ENCODE measurements around the gene SFT2D1.

SFT2D1 gene

GRCh38 chr6:166307082-166308032 is 35.0 kb downstream of the SFT2D1 start:
- DNase-seq (ENCODE audit: low read depth), result no peak
- H3K4me3 ChIP-seq (ENCODE audit: low read depth, low read length), result no peak overlapping the region
- no peak for TF ChIP-seq CTCF (IDR thresholded peaks at IDR 0.05; ENCODE audit: control insufficient read depth, extremely low read depth, insufficient read depth)

- TF ChIP-seq CTCF (IDR thresholded peaks at IDR 0.05; ENCODE audit: control insufficient read depth, extremely low read depth, insufficient read depth), result no peak
- no peak overlapping the region for H3K4me3 ChIP-seq (ENCODE audit: low read depth, low read length)
- no peak for DNase-seq (ENCODE audit: low read depth)
These were observed 35.8 kb downstream of the SFT2D1 start for GRCh38 chr6:166306378-166307081.

- TF ChIP-seq CTCF (IDR thresholded peaks at IDR 0.05; ENCODE audit: control insufficient read depth, extremely low read depth, insufficient read depth), result no peak
- DNase-seq (ENCODE audit: low read depth), result no peak
- no peak overlapping the region for H3K4me3 ChIP-seq (ENCODE audit: low read depth, low read length)
These were observed 36.7 kb downstream of the SFT2D1 start for GRCh38 chr6:166305562-166306117.

GRCh38 chr6:166304106-166304505 is 38.2 kb downstream of the SFT2D1 start:
- no peak overlapping the region for H3K4me3 ChIP-seq (ENCODE audit: low read depth, low read length)
- DNase-seq (ENCODE audit: low read depth), result no peak
- TF ChIP-seq CTCF (IDR thresholded peaks at IDR 0.05; ENCODE audit: control insufficient read depth, extremely low read depth, insufficient read depth), result no peak

- DNase-seq (ENCODE audit: low read depth), result no peak
- no peak overlapping the region for H3K4me3 ChIP-seq (ENCODE audit: low read depth, low read length)
- TF ChIP-seq CTCF (IDR thresholded peaks at IDR 0.05; ENCODE audit: control insufficient read depth, extremely low read depth, insufficient read depth), result no peak
These were observed 40.5 kb downstream of the SFT2D1 start for GRCh38 chr6:166301611-166302529.

GRCh38 chr6:166300357-166300987 is 41.9 kb downstream of the SFT2D1 start:
- TF ChIP-seq CTCF (IDR thresholded peaks at IDR 0.05; ENCODE audit: control insufficient read depth, extremely low read depth, insufficient read depth), result no peak
- DNase-seq (ENCODE audit: low read depth), result no peak
- H3K4me3 ChIP-seq (ENCODE audit: low read depth, low read length), result no peak overlapping the region

Measured in LNCaP clone FGC (cell line).